NT2/D1 (cell line): ENCODE data around the gene CCDC54.

Source experiments
- SUZ12 ChIP-seq: IDR thresholded peaks from 2 replicates; pipeline ENCODE4 v1.6.1; 2011; ENCODE audit not compliant: insufficient read length, insufficient read depth; ENCODE audit errors: extremely low read depth
- YY1 ChIP-seq: IDR thresholded peaks from 2 replicates; pipeline ENCODE4 v1.6.1; 2011; ENCODE audit not compliant: insufficient read length, insufficient read depth
- ZNF274 ChIP-seq: IDR thresholded peaks from 2 replicates; pipeline ENCODE4 v1.6.1; 2011; ENCODE audit warnings: mild to moderate bottlenecking, low read depth, low read length

DNA sequence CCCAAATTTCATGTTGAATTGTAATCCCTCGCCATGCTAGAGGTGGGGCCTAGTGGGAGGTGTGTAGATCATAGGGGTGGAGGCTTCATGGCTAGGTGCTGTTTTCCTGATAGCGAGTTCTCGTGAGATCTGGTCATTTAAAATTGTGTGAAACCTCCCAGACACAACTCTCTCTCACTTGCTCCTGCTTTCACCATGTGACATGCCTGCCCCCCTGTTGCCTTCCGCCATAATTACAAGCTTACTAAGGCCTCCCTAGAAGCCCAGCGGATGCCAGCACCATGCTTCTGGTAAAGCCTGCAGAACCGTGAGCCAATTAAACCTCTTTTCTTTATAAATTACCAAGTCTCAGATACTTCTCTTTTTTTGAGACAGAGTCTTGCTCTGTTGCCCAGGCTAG is 36.0 kb downstream of the CCDC54 start:
- no peak for TF ChIP-seq SUZ12
- TF ChIP-seq ZNF274 = no peak
- no peak for TF ChIP-seq YY1
